Stimulated activated CD4-positive, alpha-beta T cell treated with anti-CD3 and anti-CD28 coated beads, Interleukin-4, amount 100 ng/mL, for 1 hour (primary cell): ENCODE data around the gene ZNF407.

ENCODE experiments used
- DNase-seq: peaks from one replicate; pipeline ENCODE4 v3.0.0-alpha.2; 2020

The ZNF407 gene

DNA sequence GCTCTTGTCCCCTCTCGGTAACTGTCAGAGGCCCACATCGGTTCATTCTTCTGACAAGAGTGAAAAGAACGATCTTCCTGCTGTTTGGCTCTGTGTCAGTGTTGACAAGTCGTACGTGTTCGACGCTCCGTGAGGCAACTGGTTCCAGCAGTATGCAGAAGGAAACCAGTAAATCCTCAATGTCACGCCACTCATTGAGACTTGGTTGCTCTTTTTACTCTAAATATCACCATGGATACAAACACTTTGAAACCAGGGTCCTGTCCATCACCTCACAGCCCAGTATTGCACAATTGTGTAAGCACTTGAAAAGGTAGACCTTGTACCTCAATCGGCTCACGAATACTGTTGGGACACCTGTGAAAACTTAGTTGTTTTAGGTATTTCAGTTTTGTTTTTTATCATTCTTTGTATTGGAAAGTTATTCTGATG lies 136.4 kb downstream of the ZNF407 start:
- DNase-seq = no peak

DNA sequence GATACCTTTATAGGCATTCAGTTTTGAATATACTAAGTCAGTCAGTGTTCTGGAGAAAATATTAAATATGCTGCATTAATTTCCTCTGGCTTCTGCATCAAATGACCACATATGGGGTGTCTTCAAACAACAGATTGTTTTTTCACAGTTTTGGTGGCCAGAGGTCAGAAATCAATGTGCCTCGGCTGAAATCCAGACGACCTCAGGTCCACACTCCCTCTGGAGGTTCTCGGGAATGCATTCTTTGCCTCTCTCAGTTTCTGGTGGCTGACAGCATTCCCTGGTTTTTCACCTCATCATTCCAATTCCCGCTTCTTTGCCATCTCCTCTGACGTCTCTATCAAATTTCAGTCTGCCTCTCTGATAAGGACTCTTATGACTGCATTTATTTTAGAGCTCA lies 142.3 kb downstream of the ZNF407 start:
- DNase-seq = no peak

DNA sequence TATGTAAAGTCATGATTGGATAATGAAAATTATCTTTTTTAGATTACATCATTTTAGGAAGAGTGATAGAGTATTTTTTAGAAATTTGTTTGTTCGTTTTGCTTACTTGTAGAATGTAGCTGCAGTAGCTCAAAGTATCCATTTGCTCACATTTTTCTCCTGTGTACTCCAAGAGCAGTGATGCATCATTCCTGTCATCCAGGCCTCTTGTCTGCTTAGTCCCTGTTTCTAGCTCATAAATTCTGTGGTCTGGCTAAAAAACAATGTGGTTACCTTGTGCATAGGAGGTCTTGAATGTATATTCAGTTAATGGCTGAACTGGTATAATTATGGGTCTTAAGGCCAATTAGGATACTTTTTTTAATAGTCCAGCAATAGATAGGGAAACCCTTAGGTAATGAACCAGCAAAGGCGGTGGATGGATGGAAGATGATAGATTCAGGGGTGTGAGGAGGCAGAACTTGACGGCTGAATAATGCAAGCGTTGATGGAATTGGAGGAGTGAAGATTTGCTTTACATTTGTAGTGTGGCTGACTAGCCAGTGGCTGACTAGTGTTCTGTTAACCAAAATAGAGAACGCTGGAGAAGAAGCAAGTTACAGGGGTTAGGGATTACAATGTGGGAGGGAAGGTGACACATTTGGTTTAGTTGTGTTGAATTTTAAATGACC lies 145.0 kb downstream of the ZNF407 start:
- no peak for DNase-seq

DNA sequence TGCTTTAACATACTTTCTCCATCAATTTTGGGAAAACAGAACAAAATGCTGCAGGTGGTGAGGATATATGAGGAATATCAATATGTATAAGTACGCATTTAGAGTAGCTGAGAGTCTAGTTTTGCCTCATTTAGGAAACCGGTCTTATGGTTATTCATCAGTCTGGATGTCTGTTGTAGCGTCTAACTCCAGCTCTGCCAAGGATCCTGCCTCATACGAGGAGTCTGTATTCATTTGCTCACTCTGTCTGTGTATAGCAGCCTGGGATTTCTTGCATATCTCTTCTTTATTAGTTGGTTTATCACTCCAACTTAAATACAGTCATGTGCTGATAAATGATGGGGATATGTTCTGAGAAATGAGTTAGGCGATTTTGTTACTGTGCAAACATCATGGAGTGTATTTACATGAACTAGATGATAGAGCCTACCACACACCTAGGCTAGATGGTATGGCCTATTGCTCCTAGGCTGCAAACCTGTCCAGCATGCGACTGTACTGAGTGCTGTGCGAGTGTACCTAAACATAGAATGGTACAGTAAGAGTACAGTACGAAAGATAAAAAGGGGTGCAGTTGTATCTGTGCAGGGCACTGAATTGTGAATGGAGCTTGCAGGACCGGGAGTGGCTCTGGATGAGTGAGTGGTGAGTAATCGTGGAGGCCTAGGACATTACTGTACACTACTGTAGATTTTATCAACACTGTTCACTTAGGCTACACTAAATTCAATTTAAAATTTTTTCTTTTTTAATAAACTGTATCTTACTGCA lies 148.1 kb downstream of the ZNF407 start:
- no peak for DNase-seq

DNA sequence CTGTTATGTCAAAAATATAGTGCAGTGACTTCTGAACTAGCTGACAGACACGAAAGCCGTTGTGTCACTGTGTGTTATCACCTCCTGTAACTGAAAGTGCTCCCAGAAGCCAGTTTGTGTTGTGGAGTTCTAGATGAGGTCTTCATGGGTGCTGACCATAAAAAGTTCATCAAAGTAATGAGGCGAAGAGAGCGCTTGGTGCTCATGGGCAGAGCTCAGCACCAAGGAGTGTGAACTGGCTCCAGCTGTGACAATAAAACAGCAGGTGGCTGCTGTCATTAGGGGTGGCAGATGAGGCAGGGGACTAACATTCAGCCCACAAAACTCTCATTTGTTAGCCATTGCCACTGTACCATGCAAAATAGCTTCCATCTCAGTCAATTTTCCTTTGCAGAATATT lies 151.1 kb downstream of the ZNF407 start:
- DNase-seq = no peak

DNA sequence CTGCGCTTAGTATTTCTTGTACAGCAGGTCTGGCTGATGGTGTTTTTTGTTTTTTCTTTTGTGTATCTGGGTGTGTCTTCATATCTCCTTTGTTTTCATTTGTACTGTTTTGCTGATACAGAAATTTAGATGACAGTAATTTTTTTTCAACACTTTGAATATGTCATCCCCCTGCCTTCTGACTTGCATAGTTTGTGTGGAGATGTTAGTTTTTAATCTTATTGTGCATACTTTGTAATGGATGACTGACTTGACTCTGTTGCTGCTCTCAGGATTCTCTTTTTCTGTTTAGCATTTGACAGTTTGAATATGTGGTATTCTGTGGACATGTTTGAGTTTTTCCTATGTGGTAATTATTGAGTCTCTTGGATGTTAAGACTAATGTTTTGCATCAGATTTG lies 161.3 kb downstream of the ZNF407 start:
- DNase-seq = no peak

DNA sequence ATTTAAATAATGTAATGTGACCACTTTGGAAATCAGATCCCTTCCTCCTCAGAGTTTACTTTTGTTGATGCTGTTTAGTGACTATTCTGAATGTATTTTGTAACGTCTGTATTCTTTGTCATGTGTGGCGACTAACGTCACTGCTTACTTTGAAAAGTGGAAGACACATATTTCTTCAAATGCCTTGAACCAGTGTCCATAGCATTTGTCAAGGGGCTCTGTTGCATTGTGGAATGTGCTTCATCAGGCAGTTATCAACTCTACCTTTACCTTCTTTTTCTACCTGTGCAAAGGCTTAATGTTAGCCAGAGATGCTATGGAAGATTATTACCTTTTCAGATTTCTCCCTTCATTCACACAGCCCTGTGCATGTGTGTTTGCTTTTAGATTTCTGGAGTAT lies 162.4 kb downstream of the ZNF407 start:
- no peak for DNase-seq

DNA sequence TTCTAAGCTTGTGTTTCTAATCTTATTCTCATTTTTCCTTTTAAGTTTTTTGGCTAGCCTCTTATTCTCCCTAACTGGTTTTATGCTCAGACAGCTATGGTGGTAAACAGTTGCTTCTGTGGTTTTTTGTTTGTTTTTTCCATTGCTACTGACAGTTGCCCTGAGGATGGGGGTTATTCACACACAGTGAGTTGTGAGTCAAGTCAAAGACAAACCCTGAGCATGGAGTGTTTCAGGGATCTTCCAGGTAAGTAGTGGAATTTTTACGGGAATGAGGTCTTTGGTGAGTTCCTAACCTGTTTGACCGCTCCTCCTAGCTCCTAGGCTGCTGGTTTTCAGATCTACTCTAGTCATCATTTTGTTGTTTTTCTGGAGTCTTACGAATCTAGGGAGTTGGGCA lies 162.8 kb downstream of the ZNF407 start:
- DNase-seq = no peak

DNA sequence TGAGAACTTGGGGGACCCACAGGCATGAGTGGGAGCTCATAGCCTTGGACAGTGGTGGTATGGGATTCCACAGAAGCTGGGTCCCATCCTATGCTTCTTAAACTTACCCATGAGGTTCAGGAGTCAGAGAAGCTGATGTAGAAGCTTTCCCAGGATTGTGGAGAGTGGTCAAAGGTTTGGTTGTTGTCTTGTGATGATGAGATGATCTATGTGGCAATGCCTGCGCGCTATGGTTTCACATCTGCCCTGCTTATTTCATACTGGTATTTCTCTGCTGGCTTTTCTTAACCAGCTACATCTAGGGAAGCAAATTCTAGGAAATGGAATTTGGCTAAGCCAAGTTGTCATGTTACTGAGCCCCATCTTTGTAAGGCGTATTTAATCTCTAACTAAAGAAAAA lies 168.6 kb downstream of the ZNF407 start:
- DNase-seq = no peak

DNA sequence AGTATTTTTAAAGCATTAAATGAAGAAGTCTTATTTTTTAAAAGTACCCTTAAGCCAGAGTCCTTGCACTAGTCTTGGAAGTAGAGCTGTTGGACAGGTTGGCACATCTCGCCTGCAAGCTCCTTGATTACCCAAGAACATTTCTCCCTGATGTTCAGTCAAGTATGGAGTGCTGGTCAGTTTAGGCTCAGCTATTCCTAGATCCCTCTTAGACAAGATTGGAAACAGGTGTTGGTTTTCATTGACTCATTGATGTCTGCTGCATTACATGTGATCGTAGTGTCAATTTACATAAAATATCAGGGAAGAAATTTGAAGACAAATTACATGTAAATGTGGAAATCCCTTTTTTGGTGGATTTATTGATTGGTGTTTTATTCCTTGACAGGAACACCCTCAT lies 170.4 kb downstream of the ZNF407 start:
- DNase-seq = no peak

DNA sequence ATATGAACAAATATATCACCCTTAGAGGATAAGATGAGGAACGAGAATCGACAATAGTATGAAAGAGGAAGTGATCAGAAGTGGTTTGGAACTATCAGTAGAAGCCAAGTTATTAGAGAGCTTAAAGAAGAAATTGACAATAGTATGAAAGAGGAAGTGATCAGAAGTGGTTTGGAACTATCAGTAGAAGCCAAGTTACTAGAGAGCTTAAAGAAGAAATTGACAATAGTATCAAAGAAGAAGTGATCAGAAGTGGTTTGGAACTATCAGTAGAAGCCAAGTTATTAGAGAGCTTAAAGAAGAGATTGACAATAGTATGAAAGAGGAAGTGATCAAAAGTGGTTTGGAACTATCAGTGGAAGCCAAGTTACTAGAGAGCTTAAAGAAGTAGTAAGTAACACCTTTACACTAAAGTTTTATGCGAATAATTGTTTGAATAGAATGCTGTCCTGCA lies 175.5 kb downstream of the ZNF407 start:
- no peak for DNase-seq

DNA sequence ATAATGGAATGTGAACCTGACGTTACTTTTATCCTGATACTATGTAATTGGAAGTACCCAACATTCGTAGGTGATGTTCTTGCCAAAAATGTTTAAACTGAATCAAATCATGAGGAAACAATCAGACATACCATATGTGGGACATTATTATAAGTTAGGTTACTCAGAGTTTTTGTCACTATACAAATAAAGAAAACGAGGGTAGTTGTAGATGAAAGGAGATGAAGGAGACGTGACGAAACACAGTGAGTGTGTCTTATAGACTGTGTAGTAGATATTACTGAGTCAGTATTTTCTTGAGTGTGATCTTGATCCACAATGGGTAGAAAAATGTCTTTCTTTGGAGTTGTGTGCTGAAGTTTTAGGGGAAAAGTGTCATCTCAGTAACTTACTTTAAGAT lies 176.8 kb downstream of the ZNF407 start:
- no peak for DNase-seq

DNA sequence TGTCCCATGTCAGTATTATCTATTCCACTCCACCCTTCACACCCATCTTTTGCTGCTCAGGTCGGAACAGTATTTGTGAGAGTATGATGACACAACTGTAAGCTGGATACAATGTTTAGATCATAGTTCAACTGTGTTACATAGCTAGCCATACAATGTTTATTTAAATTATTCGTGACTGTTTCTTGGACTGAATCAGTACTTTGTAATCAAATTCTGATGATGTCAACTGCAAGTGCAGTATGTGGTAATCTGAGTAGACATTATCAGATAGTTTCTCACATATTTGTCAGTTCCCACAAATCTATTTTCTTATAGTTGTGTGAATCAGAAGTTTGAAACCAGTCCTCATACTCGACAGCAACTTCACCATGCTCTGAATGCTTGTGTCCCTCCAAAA lies 177.6 kb downstream of the ZNF407 start:
- no peak for DNase-seq

DNA sequence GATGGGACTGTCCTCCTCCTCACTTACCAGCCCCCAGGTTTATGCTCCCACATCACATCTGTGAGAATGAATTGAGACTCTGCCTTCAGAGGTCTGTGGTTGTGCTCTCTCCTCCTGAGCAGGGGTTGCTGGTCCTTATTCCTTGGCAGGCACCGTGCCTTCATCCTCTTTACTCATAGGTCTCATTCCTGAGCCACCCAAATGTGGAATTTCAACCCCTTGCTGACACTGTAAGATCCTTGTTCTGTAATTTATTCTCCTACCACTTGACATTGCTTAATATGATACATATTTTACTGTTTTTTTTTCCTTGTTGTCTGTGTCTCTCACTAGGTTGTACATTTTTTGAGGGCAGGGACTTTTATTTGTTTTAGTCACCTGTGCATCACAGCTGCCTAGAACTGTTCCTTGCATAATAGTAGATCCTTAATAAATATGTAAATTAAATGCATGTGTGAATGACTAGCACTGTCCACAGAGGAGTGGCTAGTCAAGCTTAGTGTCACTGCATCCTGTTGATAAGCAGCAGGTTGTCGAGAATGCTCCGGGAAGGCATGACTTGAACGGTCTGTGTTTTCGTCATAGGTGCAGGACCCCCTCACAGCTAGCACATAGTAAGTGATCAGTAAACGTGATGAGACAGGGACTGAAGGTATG lies 180.6 kb downstream of the ZNF407 start:
- DNase-seq = no peak

DNA sequence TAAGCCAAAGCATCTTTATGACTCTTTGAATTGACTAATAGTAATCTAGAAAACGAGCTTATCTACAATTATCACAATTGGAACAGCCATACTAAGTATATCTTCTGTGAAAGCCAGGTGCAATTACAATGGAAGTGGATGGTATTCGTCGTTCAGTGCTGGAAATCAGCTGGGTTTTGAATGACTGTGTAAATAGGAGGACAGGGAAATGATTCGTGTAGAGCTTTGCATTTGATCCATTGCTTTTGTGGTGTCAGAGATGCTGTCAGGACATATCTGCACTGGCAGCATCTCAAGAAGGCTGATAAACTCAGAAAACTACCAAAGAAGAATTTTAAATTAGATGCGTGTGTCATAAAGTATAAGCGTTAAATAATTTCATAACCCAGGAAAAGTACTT lies 187.1 kb downstream of the ZNF407 start:
- no peak for DNase-seq

DNA sequence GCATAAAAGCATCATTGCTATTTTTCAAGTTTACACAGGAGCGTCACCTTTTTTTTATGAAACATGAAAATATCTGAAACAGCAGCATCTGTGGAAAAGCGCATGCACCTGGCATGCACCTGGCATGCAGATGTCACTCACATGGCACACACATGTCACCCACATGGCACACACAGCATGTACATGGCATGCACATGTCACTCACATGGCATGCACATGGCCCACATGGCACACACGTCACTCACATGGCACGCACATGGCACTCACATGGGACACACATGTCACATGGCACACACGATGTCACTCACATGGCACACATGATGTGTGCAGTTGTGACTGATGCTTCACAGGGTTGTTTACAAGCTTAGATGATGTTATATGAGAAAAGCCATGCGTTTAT lies 188.0 kb downstream of the ZNF407 start:
- DNase-seq = no peak

DNA sequence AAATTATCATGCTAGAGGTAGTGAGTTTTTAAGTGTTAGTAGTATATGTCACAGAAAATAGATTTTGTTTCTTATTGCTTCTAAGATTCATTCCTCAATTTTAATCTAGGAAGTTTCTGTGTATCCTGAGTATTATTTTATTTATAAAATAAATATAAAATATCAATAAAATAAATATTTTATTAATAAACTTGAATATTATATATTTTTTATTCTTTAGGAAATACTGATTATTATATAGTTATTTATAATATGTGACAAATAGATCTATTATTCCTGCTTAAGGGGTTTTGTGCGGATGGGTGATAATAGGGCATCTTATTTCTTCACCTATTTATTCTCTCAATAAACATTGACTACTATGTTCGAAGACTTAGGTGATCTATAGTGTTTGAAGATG lies 191.0 kb downstream of the ZNF407 start:
- no peak for DNase-seq

DNA sequence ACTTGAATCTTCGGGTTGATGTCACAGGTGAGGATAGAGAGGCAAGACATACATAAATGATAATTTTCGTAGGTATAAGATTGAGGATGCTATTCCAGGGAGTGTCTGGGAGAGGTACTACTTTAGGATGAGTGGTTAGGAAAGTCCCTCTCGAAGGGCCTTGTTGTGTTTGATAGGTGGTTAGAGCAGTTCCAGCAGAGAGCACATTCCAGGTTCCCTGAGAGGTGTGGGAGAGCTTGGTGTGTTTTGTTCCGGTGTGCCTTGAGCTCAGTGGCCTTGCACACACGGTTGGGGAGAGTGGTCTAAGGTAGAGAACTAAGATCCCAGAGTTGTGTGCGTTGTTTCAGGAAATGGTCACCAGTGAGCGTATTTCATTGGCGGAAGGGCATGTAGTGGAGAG lies 191.4 kb downstream of the ZNF407 start:
- DNase-seq = no peak

DNA sequence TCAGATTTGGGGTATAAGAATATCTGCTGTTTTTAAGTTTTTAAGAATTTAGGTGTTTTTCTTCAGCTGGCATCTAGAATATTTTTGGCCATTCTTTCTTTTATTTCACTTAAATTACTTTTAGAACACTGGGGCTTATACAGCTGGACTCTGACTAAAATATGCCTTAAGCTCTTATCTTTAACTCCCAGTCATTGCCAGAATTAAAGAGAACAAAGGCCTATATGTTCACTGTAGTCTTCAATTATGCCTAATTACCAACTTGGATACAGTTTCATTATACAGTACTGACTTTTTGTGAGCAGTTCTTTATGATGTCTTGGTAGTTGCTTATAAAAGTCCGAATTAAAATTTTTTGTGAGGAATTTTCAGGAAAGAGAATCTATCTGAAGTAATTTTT lies 192.8 kb downstream of the ZNF407 start:
- DNase-seq = no peak

DNA sequence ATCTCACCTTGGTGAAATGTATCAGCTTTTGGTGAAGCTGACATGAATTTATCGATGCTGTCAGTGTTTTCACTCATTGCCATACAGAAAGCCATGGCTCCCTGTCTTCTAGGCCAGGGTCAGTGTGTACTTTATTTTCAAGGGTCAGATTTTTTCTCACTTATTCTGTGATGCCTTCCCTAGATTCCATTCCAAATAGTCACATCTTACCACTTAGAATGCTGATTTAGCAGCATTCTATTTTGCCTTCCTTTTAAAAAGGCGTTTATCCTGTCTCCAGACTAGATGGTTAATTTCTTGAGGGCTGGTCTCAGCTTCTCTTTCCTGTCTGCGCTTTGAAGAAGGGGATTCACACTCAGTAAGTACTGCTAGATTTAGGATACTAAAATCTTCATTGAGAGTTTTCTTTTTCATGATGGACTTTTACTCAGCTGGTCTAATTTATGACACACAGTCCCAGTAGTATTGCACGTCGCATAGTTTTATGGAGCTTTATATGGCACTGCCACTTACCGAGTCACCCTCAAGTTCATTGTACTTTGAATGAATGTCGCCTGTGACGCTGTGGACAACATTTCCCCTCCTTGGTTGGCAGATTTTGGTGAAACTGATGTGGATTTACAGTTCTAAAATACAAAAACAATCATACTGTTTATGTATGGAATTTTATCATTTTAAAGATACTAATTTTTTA lies 194.0 kb downstream of the ZNF407 start:
- DNase-seq = no peak

DNA sequence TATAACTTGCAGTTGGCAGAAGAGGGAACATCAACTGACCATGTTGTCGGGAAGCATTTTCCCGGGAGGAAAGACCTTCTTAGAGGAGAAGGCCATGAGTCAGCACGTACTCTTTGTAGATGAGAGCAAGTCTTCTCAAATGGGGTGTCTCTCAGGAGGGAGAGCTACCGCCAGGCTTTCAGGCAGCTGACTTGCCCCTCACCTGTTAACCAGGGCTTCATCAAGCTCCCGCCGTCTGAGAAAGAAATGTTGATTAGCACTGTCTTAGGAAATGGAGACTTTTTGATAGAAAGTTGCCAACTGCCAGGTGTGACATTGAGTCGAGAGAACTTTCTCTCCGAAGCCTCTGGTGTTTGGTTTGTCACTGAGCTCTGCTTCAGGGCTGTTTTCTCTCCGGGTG lies 196.1 kb downstream of the ZNF407 start:
- no peak for DNase-seq

DNA sequence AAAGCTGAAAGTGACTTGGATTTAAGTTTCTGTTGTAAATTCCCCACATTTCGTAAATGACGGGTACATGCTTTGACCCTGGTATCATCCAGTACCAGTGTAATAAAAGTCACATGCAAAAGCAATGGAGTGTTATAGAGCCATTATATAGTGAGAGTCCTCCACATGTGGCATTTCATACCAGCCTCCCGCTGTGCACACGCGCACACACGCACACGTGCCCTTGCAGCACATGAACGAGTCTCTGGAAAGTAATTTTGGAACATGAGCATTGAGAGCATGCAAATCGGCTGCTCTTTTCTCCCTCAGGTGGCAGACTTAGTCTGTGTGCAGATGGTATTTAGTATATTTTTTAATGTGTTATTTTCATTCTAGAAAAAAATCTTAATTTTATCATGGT lies 198.1 kb downstream of the ZNF407 start:
- DNase-seq = no peak

DNA sequence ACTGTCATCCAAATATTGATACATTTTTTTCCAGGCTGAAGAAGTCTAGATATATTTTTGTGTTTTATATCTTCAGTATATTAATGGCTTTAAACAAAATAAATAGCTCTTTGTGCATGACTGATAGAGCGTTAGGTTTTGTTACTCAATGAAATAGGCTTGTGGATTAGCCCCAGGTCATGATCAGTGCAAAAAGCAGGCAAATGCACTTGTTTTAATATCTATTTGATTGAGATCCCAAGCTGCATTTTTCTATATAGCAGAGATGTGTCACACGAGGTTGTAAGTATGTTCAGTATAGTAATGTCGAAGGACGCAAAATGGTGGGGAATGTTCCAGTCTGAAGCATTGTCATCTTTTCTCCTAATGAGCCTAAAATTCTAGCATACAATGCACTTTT lies 198.5 kb downstream of the ZNF407 start:
- DNase-seq = no peak
